Measurements from ENCODE around the gene HSPA12A.

GRCh38 chr10:116718058-116718457 lies 24.3 kb downstream of the HSPA12A start:
- TF ChIP-seq CTCF (IDR thresholded peaks at IDR 0.05; ENCODE audit: insufficient read depth, low read depth, low read length) (no peak), EZH2 (IDR thresholded peaks at IDR 0.05; ENCODE audit: insufficient read depth, low read length) (no peak)
